GM23248 (cell line): ENCODE data around the gene RNF40.

ENCODE experiments used
- EZH2 ChIP-seq: fragments of 200-600 bp; sonication (generic); IDR thresholded peaks from 2 replicates; pipeline ENCODE4 v1.6.1; 2018; ENCODE audit warnings: antibody characterized with exemption, mild to moderate bottlenecking; ENCODE audit not compliant: insufficient read depth, poor library complexity, severe bottlenecking
- EZH2phosphoT487 ChIP-seq: fragments of 200-600 bp; sonication (generic); IDR thresholded peaks from 2 replicates; pipeline ENCODE4 v1.6.1; 2018; ENCODE audit warnings: antibody characterized with exemption, moderate library complexity, mild to moderate bottlenecking, low read depth; ENCODE audit not compliant: insufficient read depth

- no peak for TF ChIP-seq EZH2phosphoT487
- no peak for TF ChIP-seq EZH2
Measured at GRCh38 chr16:30786936-30787612, 25.0 kb downstream of the RNF40 start, which contains the start of gene ZNF629.
